Chondrocyte (in vitro differentiated cells): Measurements from ENCODE around the gene ZC3H18. TPM values are rescaled to one million over a fixed set of nuclear protein-coding genes. Genes with fewer than 3 reads are reported as not detected.
A peak's percentile ranks its signal among the peaks of the same experiment; 100 is the strongest.

Source experiments
- DNase-seq: peaks from one replicate; pipeline ENCODE4 v3.0.0; 2021; ENCODE audit warnings: mixed read lengths, low spot score
- H3K27ac Mint-ChIP-seq: one replicate; pipeline ENCODE4 v1.8.0; 2021; ENCODE audit warnings: mild to moderate bottlenecking, moderate library complexity, mixed read lengths; ENCODE audit not compliant: unreplicated experiment
- H3K27me3 Mint-ChIP-seq: 2 replicates; pipeline ENCODE4 v1.8.0; 2021; ENCODE audit warnings: low read depth, mixed read lengths
- H3K36me3 Mint-ChIP-seq: 2 replicates; pipeline ENCODE4 v1.8.0; 2021; ENCODE audit warnings: low read depth, mixed read lengths
- H3K4me1 Mint-ChIP-seq: 2 replicates; pipeline ENCODE4 v1.8.0; 2021; ENCODE audit warnings: low read depth, mild to moderate bottlenecking, mixed read lengths
- H3K4me3 Mint-ChIP-seq: one replicate; pipeline ENCODE4 v1.8.0; 2021; ENCODE audit warnings: mild to moderate bottlenecking, moderate library complexity, mixed read lengths; ENCODE audit not compliant: unreplicated experiment
- H3K9me3 Mint-ChIP-seq: 2 replicates; pipeline ENCODE4 v1.8.0; 2021; ENCODE audit warnings: low read depth, mixed read lengths
- total RNA-seq: library from RNA; stranded (reverse); gene quantifications from 3 replicates; pipeline ENCODE4 v1.2.1, GENCODE V29; 2021
- TF ChIP-seq, protein P1 (sequence below): fragments of 200-600 bp; sonication (generic); IDR thresholded peaks from 2 replicates; pipeline ENCODE4 v1.5.0; 2021; ENCODE audit warnings: antibody characterized with exemption, mild to moderate bottlenecking, moderate library complexity

The ZC3H18 gene
- total RNA-seq, 1 donor from 2014 or later: 36.7 TPM

DNA sequence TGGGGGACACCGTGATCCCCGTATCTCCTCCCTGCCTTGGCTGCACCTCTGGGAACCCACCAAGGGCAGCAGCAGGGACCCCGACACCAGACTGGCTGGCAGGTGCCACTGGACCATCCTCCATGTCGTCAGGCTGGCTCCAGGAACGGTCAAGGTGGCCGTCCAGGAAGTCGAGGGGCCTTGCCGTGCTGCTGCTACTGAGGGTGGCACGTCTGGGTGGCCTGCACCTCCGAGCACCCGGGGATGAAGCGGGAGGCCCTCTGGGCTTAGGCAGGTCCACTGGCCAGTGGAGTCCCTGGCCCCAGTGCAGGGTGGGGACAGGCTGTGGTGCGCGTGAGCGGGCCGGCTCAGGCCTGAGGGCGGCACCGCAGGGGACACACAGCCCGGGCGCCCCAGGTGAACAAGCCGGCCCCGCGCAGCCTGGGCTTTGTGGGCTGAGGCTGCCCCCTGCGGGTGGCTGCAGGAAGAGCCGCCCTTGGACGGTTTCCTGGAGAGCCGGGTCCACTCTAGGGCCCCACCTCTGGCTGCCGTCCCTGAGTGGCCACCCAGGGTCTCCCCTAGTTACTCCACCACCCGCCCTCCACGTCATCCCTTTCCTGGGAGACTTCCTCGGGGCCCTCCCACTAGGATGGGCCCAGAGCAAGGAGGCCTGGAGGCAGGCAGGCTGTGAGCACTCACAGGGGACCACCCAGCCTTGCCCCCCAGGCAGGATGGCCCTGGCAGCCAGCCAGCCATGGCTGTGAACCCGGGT is 42.8 kb upstream of the ZC3H18 start:
- no peaks in the 10 kb centered on the region for H3K4me1 Mint-ChIP-seq
- H3K27me3 Mint-ChIP-seq: no peaks in the 10 kb centered on the region
- TF ChIP-seq, protein P1, sequence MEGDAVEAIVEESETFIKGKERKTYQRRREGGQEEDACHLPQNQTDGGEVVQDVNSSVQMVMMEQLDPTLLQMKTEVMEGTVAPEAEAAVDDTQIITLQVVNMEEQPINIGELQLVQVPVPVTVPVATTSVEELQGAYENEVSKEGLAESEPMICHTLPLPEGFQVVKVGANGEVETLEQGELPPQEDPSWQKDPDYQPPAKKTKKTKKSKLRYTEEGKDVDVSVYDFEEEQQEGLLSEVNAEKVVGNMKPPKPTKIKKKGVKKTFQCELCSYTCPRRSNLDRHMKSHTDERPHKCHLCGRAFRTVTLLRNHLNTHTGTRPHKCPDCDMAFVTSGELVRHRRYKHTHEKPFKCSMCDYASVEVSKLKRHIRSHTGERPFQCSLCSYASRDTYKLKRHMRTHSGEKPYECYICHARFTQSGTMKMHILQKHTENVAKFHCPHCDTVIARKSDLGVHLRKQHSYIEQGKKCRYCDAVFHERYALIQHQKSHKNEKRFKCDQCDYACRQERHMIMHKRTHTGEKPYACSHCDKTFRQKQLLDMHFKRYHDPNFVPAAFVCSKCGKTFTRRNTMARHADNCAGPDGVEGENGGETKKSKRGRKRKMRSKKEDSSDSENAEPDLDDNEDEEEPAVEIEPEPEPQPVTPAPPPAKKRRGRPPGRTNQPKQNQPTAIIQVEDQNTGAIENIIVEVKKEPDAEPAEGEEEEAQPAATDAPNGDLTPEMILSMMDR: peak; percentile 93
- no peaks in the 10 kb centered on the region for H3K9me3 Mint-ChIP-seq
- no peak overlapping the region for H3K4me3 Mint-ChIP-seq
- peaks cover 1% of the 10 kb centered on the region for H3K36me3 Mint-ChIP-seq
- H3K27ac Mint-ChIP-seq: no peak overlapping the region
- DNase-seq: no peak

DNA sequence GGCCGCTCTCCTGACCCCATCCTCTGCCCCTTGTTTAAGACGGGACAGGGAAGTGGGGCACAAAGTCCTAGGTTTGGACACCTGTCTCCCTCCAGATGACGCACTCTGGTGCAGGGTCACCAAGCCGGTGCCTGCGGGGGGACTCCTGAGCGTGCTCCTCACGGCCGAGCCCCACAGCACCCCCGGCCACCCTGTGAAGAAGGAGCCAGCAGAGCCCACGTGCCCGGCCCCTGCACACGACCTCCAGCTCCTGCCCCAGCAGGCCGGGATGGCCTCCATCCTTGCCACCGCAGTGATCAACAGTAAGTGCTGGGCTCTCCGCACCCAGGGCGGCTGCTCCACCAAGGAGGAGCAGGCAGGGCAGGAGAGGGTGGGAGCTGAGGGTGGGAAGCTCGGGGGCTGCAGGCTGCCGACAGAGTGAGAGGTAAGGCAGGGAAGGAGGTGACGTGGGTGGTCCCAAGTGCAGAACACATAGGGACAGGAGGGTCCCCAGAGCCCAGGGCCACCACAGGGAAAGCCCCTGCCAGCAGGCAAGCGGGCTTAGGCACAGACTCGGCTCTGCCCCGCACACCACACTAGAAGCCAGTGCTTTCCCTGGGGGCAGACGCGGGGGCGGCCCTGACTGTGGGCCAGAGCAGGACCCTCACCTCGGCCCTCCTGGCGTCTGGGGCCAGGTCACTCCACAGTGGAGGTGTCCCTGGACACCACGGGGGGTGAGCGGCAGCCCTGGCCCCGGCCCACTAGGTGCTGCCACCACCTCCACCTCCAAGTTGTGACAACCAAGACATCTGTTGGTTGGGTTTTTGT is 42.1 kb upstream of the ZC3H18 start:
- no peaks in the 10 kb centered on the region for H3K9me3 Mint-ChIP-seq
- H3K27me3 Mint-ChIP-seq: no peaks in the 10 kb centered on the region
- no peak overlapping the region for H3K27ac Mint-ChIP-seq
- no peak overlapping the region for H3K4me3 Mint-ChIP-seq
- TF ChIP-seq, protein P1: no peak
- H3K36me3 Mint-ChIP-seq: peaks cover 1% of the 10 kb centered on the region
- DNase-seq: no peak
- H3K4me1 Mint-ChIP-seq: no peaks in the 10 kb centered on the region

DNA sequence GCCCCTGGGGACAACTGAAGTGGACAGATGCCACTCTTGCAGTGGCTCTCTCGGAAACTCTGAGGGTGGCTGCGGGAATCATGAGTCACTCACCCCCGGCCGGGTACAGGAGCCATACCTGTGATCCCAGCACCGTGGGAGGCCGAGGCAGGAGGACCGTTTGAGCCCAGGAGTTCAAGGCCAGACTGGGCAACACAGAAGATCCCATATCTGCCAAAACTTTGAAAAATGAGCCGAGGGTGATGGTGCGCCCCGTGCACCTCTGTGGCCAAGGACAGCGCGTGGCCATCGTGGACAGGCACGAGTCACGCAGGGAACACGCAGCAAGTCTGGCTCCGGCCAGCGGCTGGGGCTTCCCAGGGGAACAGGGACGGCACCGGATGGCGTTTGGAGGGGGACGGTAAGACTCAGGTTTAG is 41.3 kb upstream of the ZC3H18 start:
- Mint-ChIP-seq H3K4me3 (no peak overlapping the region), H3K27ac (no peak overlapping the region), H3K9me3 (no peaks in the 10 kb centered on the region), H3K27me3 (no peaks in the 10 kb centered on the region), H3K36me3 (peaks cover 1% of the 10 kb centered on the region), H3K4me1 (no peaks in the 10 kb centered on the region)
- TF ChIP-seq, protein P1: no peak
- no peak for DNase-seq

DNA sequence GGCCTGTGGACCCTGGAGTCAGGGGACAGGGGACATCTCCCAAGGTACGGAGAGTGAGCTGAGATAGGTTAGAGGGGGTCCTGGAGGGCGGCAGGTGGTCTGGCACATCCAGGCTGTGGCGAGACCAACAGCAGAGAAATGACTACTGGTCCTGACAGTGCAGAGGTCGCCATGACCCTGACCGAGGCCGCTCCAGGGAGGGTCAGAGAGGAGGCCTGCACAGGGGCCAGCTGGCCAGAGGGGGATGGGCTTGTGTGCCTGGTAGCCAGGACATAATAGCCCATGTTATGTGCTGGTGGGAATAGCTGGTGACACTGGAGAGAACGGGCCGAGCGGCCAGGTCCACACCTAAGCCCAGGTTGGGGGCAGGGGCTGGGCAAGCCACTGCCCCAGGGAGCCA is 40.6 kb upstream of the ZC3H18 start:
- H3K27me3 Mint-ChIP-seq: no peaks in the 10 kb centered on the region
- no peak for DNase-seq
- H3K4me3 Mint-ChIP-seq: no peak overlapping the region
- no peaks in the 10 kb centered on the region for H3K4me1 Mint-ChIP-seq
- no peaks in the 10 kb centered on the region for H3K9me3 Mint-ChIP-seq
- TF ChIP-seq, protein P1: no peak
- no peak overlapping the region for H3K27ac Mint-ChIP-seq
- H3K36me3 Mint-ChIP-seq: peaks cover 1% of the 10 kb centered on the region

DNA sequence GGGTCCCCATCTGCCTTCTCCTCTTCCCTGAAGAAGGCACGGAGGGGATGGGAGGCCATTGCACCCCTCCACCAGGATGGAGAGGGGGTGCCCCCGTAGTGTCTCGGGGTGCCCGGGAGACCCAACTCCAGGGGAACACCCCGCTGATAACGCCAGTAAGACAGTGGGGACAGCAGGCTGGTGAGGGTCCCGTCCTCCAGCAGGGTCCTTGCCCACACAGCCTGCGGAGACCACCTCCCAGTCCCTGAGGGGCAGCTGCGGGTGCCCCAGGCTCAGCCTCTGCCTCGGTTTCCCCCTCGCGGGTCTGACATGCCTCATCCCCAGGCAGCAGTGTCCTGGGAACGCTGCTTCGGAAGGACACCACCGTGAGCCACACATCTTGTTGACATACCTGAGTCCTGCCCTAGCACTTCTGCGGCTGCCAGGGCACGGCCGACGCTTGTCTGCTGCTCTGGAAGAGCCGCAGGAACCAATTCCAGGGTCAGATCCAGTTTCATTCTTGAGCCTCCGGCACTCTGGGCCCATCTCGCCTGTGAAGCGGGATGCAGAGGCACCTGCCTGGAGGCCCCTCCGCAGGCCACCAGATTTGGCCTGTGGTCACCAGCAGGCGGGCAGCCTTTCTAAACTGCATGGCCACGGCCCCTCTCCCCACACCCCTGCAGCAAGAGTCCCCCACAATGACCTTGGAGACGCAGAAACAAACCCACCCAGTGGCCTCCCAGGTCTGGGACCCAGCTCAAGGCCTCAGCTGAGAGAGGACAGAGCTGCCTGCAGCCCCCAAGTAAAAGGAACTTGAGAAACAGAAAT is 39.9 kb upstream of the ZC3H18 start:
- no peak for DNase-seq
- TF ChIP-seq, protein P1: no peak
- Mint-ChIP-seq H3K4me3 (no peak overlapping the region), H3K4me1 (peaks cover 5% of the 10 kb centered on the region), H3K9me3 (no peaks in the 10 kb centered on the region), H3K36me3 (peaks cover 1% of the 10 kb centered on the region), H3K27ac (peak overlapping the region; percentile 54), H3K27me3 (no peaks in the 10 kb centered on the region)
